Mucosa of descending colon (tissue), 3 donors: ENCODE results near the gene GFPT1. TPM values are rescaled to one million over a fixed set of nuclear protein-coding genes. Genes with fewer than 3 reads are reported as not detected.
"Not testable (repeated sequence)": the region's sequence is repeated elsewhere in the genome, so short reads cannot be mapped to it uniquely, and the experiment has no call there.

Experiments used
- ATAC-seq: fragments of 200-7000 bp; cut with Tn5 transposase; one replicate; pipeline ENCODE4 v1.9.1; 2020; ENCODE audit warnings: mild to moderate bottlenecking, moderate library complexity
- DNase-seq, 3 donors: peaks; one replicate each; pipeline ENCODE4 v3.0.0-alpha.2; 2020
- H3K36me3 ChIP-seq: fragments of 200-600 bp; one replicate; pipeline ENCODE4 v1.8.0; 2021; ENCODE audit warnings: low read depth, mild to moderate bottlenecking
- H3K4me1 ChIP-seq: fragments of 200-600 bp; one replicate; pipeline ENCODE4 v1.8.0; 2021; ENCODE audit warnings: low read depth, mild to moderate bottlenecking
- H3K4me3 ChIP-seq: fragments of 200-600 bp; one replicate; pipeline ENCODE4 v1.8.0; 2021; ENCODE audit warnings: mild to moderate bottlenecking
- H3K9me3 ChIP-seq: fragments of 200-600 bp; one replicate; pipeline ENCODE4 v1.8.0; 2021; ENCODE audit warnings: mild to moderate bottlenecking
- CTCF ChIP-seq: fragments of 200-600 bp; IDR thresholded peaks from one replicate; pipeline ENCODE4 v1.8.0; 2022; ENCODE audit warnings: antibody characterized with exemption, mild to moderate bottlenecking
- intact Hi-C, 2 donors: fragments of 100-400 bp; cut with DNase I in 1 of 2; cut with micrococcal nuclease in 1 of 2; formaldehyde crosslinking; loops; one replicate each; pipeline versions ENCODE4 v1.11.0 to v1.11.1; 2022; cut with DNase I, micrococcal nuclease
- total RNA-seq, 3 donors: library from RNA; stranded (reverse); fragmentation: NEBNext Ultra II Directional in 2 of 3; extraction: Animal tissue kit (Norgen Biotek cat#: 25700) in 2 of 3; gene quantifications; one replicate each; pipeline versions ENCODE4 v1.2.1 to v1.2.4, GENCODE V29; 2021 to 2023
- donor health status: DM: no; HTN: no; CAD: no; lungs with moderate emphysema.
- donor health status: DM: no; HTN: no; CAD: no.
- donor health status: DM: no; HTN: yes; CAD: no.

Gene GFPT1
- total RNA-seq, 3 donors from 2014 or later = 79.3 to 196 (median 180) TPM

GRCh38 chr2:69358914-69359313, 28.1 kb downstream of the GFPT1 start:
- Histone ChIP-seq H3K4me1 (no peaks in the 10 kb centered on the region), H3K4me3 (no peak overlapping the region), H3K36me3 (peaks cover 41% of the 10 kb centered on the region), H3K9me3 (no peaks in the 10 kb centered on the region)
- intact Hi-C loops = no loop called here
- ATAC-seq = no peak
- no peak for TF ChIP-seq CTCF
- no peak for DNase-seq

GRCh38 chr2:69356471-69356870, 30.6 kb downstream of the GFPT1 start:
- DNase-seq (no peak), ATAC-seq (no peak)
- H3K4me1 ChIP-seq = no peaks in the 10 kb centered on the region
- intact Hi-C loops = no loop called here
- peaks cover 29% of the 10 kb centered on the region for H3K36me3 ChIP-seq
- H3K9me3 ChIP-seq = no peaks in the 10 kb centered on the region
- no peak for TF ChIP-seq CTCF
- H3K4me3 ChIP-seq = no peak overlapping the region

- intact Hi-C loops, ATAC-seq, H3K4me3 ChIP-seq, H3K4me1 ChIP-seq, H3K9me3 ChIP-seq, DNase-seq: not testable (repeated sequence)
- peaks cover 24% of the 10 kb centered on the region for H3K36me3 ChIP-seq
Measured at GRCh38 chr2:69354976-69355375, 32.1 kb downstream of the GFPT1 start.

GRCh38 chr2:69353360-69353759, 33.7 kb downstream of the GFPT1 start:
- no peak for ATAC-seq
- Histone ChIP-seq H3K36me3 (peaks cover 20% of the 10 kb centered on the region), H3K4me1 (no peaks in the 10 kb centered on the region), H3K9me3 (no peaks in the 10 kb centered on the region), H3K4me3 (no peak overlapping the region)
- no peak for DNase-seq
- intact Hi-C loops = no loop called here
- TF ChIP-seq CTCF = no peak

- Histone ChIP-seq H3K9me3 (no peaks in the 10 kb centered on the region), H3K4me1 (no peaks in the 10 kb centered on the region), H3K36me3 (no peaks in the 10 kb centered on the region), H3K4me3 (no peak overlapping the region)
- ATAC-seq (no peak), DNase-seq (no peak)
- no peak for TF ChIP-seq CTCF
- intact Hi-C loops = no loop called here
Measured at GRCh38 chr2:69348781-69349180, 38.2 kb downstream of the GFPT1 start.

- H3K4me3 ChIP-seq = no peak overlapping the region
- ATAC-seq (no peak), DNase-seq (no peak)
- intact Hi-C loops = no loop called here
- no peaks in the 10 kb centered on the region for H3K36me3 ChIP-seq
- H3K9me3 ChIP-seq = no peaks in the 10 kb centered on the region
- H3K4me1 ChIP-seq = no peaks in the 10 kb centered on the region
- TF ChIP-seq CTCF = no peak
Measured at GRCh38 chr2:69345434-69345833, 41.6 kb downstream of the GFPT1 start.
